A549 (cell line): ENCODE results near the gene PRTFDC1.

Experiments used
- ESRRA ChIP-seq: fragments of 150-350 bp; IDR thresholded peaks from 2 replicates; pipeline ENCODE4 v1.6.1; 2014; ENCODE audit warnings: mild to moderate bottlenecking, low read length, borderline replicate concordance
- FOSL2 ChIP-seq, 2 experiments: fragments of 450-650 bp in 1 of 2; fragments of >200 bp in 1 of 2; sonication (Bioruptor Twin) in 1 of 2; formaldehyde crosslinking; IDR thresholded peaks; 2 replicates each; pipeline versions ENCODE4 v1.5.0 to v1.6.1; 2016 to 2020; ENCODE audit warnings: mild to moderate bottlenecking in 1 of 2, moderate library complexity in 1 of 2
- HOXB5 ChIP-seq: fragments of 250-450 bp; sonication (Bioruptor Pico); IDR thresholded peaks from 2 replicates; pipeline ENCODE4 v1.5.0; 2020; ENCODE audit warnings: mild to moderate bottlenecking, moderate library complexity
- PBX3 ChIP-seq: IDR thresholded peaks from 2 replicates; pipeline ENCODE4 v1.6.1; 2012
- POLR2A ChIP-seq: IDR thresholded peaks from 2 replicates; pipeline ENCODE4 v1.6.1; 2012; ENCODE audit warnings: mild to moderate bottlenecking, low read length
- RAD21 ChIP-seq, 2 experiments: fragments of >200 bp in 1 of 2; sonication (Bioruptor Twin) in 1 of 2; formaldehyde crosslinking in 1 of 2; IDR thresholded peaks in 1 of 2; conservative IDR thresholded peaks in 1 of 2; 2 replicates in 1 of 2; 3 replicates in 1 of 2; pipeline ENCODE4 v1.6.1; 2012 to 2018; ENCODE audit warnings: inconsistent platforms in 1 of 2
- RARB ChIP-seq: fragments of 250-450 bp; sonication (Bioruptor Pico); IDR thresholded peaks from 2 replicates; pipeline ENCODE4 v1.8.0; 2021; ENCODE audit warnings: mild to moderate bottlenecking, moderate library complexity
- ZFP36 ChIP-seq: fragments of 450-650 bp; IDR thresholded peaks from 2 replicates; pipeline ENCODE4 v1.6.1; 2014; ENCODE audit warnings: borderline replicate concordance; ENCODE audit not compliant: partially characterized antibody
- TF ChIP-seq, protein P1 (sequence below): fragments of >200 bp; sonication (Bioruptor Twin); formaldehyde crosslinking; IDR thresholded peaks from 3 replicates; pipeline ENCODE4 v1.5.1; 2016
- TF ChIP-seq, protein P2 (sequence below): fragments of 450-650 bp; IDR thresholded peaks from 2 replicates; pipeline ENCODE4 v1.6.1; 2014; ENCODE audit warnings: antibody characterized with exemption

GRCh38 chr10:24935504-24936292 is 16.7 kb downstream of the PRTFDC1 start:
- TF ChIP-seq FOSL2 (IDR thresholded peaks at IDR 0.05) (no peak), FOSL2 (CRISPR knock-in tag; IDR thresholded peaks at IDR 0.05) (no peak), RAD21 (conservative IDR thresholded peaks at IDR 0.05 in 1 of 2, IDR thresholded peaks at IDR 0.05 in 1 of 2) (no peak), ZFP36 (no peak), HOXB5 (CRISPR knock-in tag) (no peak), ESRRA (no peak), PBX3 (no peak), RARB (CRISPR knock-in tag) (no peak), POLR2A (no peak)
- TF ChIP-seq, protein P1, sequence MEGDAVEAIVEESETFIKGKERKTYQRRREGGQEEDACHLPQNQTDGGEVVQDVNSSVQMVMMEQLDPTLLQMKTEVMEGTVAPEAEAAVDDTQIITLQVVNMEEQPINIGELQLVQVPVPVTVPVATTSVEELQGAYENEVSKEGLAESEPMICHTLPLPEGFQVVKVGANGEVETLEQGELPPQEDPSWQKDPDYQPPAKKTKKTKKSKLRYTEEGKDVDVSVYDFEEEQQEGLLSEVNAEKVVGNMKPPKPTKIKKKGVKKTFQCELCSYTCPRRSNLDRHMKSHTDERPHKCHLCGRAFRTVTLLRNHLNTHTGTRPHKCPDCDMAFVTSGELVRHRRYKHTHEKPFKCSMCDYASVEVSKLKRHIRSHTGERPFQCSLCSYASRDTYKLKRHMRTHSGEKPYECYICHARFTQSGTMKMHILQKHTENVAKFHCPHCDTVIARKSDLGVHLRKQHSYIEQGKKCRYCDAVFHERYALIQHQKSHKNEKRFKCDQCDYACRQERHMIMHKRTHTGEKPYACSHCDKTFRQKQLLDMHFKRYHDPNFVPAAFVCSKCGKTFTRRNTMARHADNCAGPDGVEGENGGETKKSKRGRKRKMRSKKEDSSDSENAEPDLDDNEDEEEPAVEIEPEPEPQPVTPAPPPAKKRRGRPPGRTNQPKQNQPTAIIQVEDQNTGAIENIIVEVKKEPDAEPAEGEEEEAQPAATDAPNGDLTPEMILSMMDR = no peak
- TF ChIP-seq, protein P2, sequence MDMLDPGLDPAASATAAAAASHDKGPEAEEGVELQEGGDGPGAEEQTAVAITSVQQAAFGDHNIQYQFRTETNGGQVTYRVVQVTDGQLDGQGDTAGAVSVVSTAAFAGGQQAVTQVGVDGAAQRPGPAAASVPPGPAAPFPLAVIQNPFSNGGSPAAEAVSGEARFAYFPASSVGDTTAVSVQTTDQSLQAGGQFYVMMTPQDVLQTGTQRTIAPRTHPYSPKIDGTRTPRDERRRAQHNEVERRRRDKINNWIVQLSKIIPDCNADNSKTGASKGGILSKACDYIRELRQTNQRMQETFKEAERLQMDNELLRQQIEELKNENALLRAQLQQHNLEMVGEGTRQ = no peak
